ENCODE results near the gene EXO1. TPM values are rescaled to one million over a fixed set of nuclear protein-coding genes. Genes with fewer than 3 reads are reported as not detected.
"Not testable (repeated sequence)": the region's sequence is repeated elsewhere in the genome, so short reads cannot be mapped to it uniquely, and the experiment has no call there.

The EXO1 gene
- total RNA-seq, 1 donor from 2014 or later: 25.5 TPM

- H3K36me3 Mint-ChIP-seq: peaks cover 9% of the 10 kb centered on the region
- peaks cover 4% of the 10 kb centered on the region for H3K27me3 Mint-ChIP-seq
- H3K4me3 Mint-ChIP-seq: peak overlapping the region; percentile 99
- peak overlapping the region; percentile 99 for H3K27ac Mint-ChIP-seq
- peaks cover 18% of the 10 kb centered on the region for H3K4me1 Mint-ChIP-seq (ENCODE audit: unreplicated experiment)
- TF ChIP-seq, protein P1, sequence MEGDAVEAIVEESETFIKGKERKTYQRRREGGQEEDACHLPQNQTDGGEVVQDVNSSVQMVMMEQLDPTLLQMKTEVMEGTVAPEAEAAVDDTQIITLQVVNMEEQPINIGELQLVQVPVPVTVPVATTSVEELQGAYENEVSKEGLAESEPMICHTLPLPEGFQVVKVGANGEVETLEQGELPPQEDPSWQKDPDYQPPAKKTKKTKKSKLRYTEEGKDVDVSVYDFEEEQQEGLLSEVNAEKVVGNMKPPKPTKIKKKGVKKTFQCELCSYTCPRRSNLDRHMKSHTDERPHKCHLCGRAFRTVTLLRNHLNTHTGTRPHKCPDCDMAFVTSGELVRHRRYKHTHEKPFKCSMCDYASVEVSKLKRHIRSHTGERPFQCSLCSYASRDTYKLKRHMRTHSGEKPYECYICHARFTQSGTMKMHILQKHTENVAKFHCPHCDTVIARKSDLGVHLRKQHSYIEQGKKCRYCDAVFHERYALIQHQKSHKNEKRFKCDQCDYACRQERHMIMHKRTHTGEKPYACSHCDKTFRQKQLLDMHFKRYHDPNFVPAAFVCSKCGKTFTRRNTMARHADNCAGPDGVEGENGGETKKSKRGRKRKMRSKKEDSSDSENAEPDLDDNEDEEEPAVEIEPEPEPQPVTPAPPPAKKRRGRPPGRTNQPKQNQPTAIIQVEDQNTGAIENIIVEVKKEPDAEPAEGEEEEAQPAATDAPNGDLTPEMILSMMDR (conservative IDR thresholded peaks at IDR 0.05): no peak
- no peaks in the 10 kb centered on the region for H3K9me3 Mint-ChIP-seq
- no peak for DNase-seq (ENCODE audit: extremely low spot score, unreplicated experiment)
These were observed 811 bp downstream of the EXO1 start for GRCh38 chr1:241848686-241849344.

DNA sequence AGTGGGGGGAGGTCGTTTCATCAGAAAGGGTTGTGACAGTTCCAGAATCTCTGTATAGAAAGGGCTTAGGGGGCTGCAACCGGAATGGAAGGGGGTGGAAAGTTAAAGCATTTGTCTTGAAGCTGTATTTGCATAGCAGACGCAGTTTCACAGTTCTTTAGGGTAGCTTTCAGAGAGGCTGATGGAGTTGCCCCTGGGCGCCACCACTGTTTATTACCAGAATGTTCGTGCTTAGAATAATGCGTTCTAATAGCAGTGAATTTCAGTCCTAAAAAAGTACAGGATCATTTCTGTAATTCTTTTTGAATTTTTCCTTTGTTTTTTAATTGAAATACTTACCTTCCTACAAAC lies 1.3 kb downstream of the EXO1 start:
- Mint-ChIP-seq H3K9me3 (no peaks in the 10 kb centered on the region), H3K4me3 (peak overlapping the region; percentile 99), H3K36me3 (peaks cover 9% of the 10 kb centered on the region), H3K27me3 (no peaks in the 10 kb centered on the region), H3K4me1 (ENCODE audit: unreplicated experiment) (peaks cover 18% of the 10 kb centered on the region), H3K27ac (peak overlapping the region; percentile 99)
- TF ChIP-seq, protein P1 (conservative IDR thresholded peaks at IDR 0.05): no peak
- no peak for DNase-seq (ENCODE audit: extremely low spot score, unreplicated experiment)

- H3K9me3 Mint-ChIP-seq, H3K27ac Mint-ChIP-seq: not testable (repeated sequence)
These were observed 7.6 kb downstream of the EXO1 start for GRCh38 chr1:241855545-241856140.

DNA sequence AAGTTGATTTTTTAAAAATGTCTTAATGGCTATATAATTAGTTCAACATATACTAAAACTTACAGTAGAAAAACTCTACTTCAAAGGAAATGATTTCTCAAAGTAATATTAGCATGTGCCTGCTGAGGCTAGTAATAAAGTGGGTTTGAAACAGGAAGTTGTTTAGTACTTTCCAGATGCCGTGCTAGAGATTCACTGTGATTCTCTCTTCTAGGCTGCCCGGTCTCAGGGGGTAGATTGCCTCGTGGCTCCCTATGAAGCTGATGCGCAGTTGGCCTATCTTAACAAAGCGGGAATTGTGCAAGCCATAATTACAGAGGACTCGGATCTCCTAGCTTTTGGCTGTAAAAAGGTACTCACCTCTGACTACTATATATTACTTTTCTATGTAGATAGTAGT lies 9.1 kb downstream of the EXO1 start:
- H3K4me3 Mint-ChIP-seq: no peak overlapping the region
- DNase-seq (ENCODE audit: extremely low spot score, unreplicated experiment): no peak
- no peaks in the 10 kb centered on the region for H3K4me1 Mint-ChIP-seq (ENCODE audit: unreplicated experiment)
- no peak overlapping the region for H3K27ac Mint-ChIP-seq
- H3K27me3 Mint-ChIP-seq: no peaks in the 10 kb centered on the region
- TF ChIP-seq, protein P1 (conservative IDR thresholded peaks at IDR 0.05): no peak
- no peaks in the 10 kb centered on the region for H3K9me3 Mint-ChIP-seq
- peaks cover 17% of the 10 kb centered on the region for H3K36me3 Mint-ChIP-seq

More at GRCh38 chr1:241855545-241856140, 7.6 kb downstream of the EXO1 start:
- not testable (repeated sequence) for H3K4me3 Mint-ChIP-seq; H3K4me1 Mint-ChIP-seq (ENCODE audit: unreplicated experiment); H3K27me3 Mint-ChIP-seq; DNase-seq (ENCODE audit: extremely low spot score, unreplicated experiment)
- H3K36me3 Mint-ChIP-seq: peaks cover 16% of the 10 kb centered on the region

DNA sequence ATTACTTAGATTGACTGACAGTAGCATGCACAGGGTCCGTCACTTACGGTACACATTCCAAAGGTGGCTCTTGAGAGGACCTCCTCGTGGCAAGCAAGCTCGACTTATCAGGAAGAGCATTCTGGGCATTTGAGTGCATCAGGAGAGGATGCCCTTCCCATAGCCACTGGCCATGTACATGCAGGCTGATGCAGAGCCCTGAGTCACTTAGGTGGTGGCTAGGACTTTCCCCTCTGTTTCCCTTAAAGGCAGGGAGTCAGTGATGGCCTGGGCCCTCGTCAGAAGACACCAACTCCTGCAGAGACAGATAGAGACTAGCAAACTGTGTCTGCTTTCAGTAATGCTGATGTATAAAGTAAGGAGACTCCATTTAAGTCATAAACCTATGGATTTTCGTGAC lies 12.9 kb downstream of the EXO1 start:
- Mint-ChIP-seq H3K27ac (no peak overlapping the region), H3K36me3 (peaks cover 11% of the 10 kb centered on the region), H3K27me3 (no peaks in the 10 kb centered on the region), H3K9me3 (no peaks in the 10 kb centered on the region), H3K4me3 (no peak overlapping the region), H3K4me1 (ENCODE audit: unreplicated experiment) (no peaks in the 10 kb centered on the region)
- TF ChIP-seq, protein P1 (conservative IDR thresholded peaks at IDR 0.05): no peak
- DNase-seq (ENCODE audit: extremely low spot score, unreplicated experiment): no peak

DNA sequence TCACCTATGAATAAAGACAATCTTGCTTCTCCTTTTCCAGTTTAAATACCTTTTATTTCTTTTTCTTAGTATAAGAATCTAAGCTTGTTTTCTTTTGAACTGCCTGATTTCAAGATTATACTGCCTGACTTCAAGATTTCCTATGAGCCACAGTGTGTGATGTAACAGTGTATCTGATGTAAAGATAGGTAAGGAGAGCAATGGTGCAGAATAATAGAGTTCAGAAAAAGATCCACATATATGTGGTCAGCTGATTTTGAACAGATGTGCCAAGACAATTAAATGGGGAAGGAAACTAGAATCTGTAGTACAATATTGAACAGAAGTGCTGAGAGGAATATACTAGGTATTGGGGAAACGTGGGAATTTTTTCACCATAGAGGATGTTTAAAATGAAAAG lies 21.0 kb downstream of the EXO1 start:
- DNase-seq (ENCODE audit: extremely low spot score, unreplicated experiment): no peak
- Mint-ChIP-seq H3K9me3 (no peaks in the 10 kb centered on the region), H3K27ac (no peak overlapping the region), H3K4me3 (no peak overlapping the region), H3K4me1 (ENCODE audit: unreplicated experiment) (no peaks in the 10 kb centered on the region), H3K27me3 (no peaks in the 10 kb centered on the region), H3K36me3 (peaks cover 17% of the 10 kb centered on the region)
- TF ChIP-seq, protein P1 (conservative IDR thresholded peaks at IDR 0.05): no peak

All from type B pancreatic cell (in vitro differentiated cells).